A673 (cell line): Measurements from ENCODE around the gene CLEC4D. TPM values are rescaled to one million over a fixed set of nuclear protein-coding genes. Genes with fewer than 3 reads are reported as not detected.

Experiments
- BruUV-seq: library from RNA; stranded (reverse); fragments of 400-500 nt; replicated peaks from 2 replicates; lab custom pipeline; 2021; lab: Mats Ljungman, UMichigan
- CTCF ChIA-PET: fragments of 300-600 bp; sonication (Branson Sonifier 250); formaldehyde crosslinking; loops from one replicate; lab custom pipeline; 2022; ENCODE audit warnings: antibody characterized with exemption; lab: Charles Lee
- POLR2A ChIA-PET: fragments of 300-600 bp; sonication (Branson Sonifier 250); formaldehyde crosslinking; loops from one replicate; lab custom pipeline; 2022; ENCODE audit warnings: antibody characterized with exemption; ENCODE audit not compliant: low non-redundant PET; lab: Charles Lee
- DNase-seq: peaks from one replicate; pipeline ENCODE4 v3.0.0-alpha.2; 2015; ENCODE audit warnings: low spot score
- H3K27ac ChIP-seq: fragments of 200-600 bp; sonication (generic); 2 replicates; pipeline ENCODE4 v1.5.1; 2016; ENCODE audit warnings: mixed run types, low read depth, mild to moderate bottlenecking, mixed read lengths, antibody characterized with exemption, low read length; ENCODE audit not compliant: poor library complexity, severe bottlenecking
- H3K27me3 ChIP-seq: fragments of 200-600 bp; sonication (generic); replicated peaks from 2 replicates; pipeline ENCODE4 v1.6.1; 2017; ENCODE audit warnings: mixed run types, low read depth, mild to moderate bottlenecking, mixed read lengths, antibody characterized with exemption, low read length; ENCODE audit not compliant: insufficient read depth, poor library complexity
- H3K36me3 ChIP-seq: fragments of 200-600 bp; sonication (generic); 2 replicates; pipeline ENCODE4 v1.6.1; 2016; ENCODE audit warnings: mixed run types, mild to moderate bottlenecking, mixed read lengths, antibody characterized with exemption, low read length; ENCODE audit not compliant: insufficient read depth, poor library complexity, severe bottlenecking
- H3K4me1 ChIP-seq: fragments of 200-600 bp; sonication (generic); 2 replicates; pipeline ENCODE4 v1.6.1; 2017; ENCODE audit warnings: mixed run types, mild to moderate bottlenecking, mixed read lengths, antibody characterized with exemption, low read length; ENCODE audit not compliant: insufficient read depth, poor library complexity, severe bottlenecking
- H3K4me3 ChIP-seq: fragments of 200-600 bp; sonication (generic); 2 replicates; pipeline ENCODE4 v1.5.1; 2016; ENCODE audit warnings: low read depth, mixed run types, mild to moderate bottlenecking, mixed read lengths, low read length; ENCODE audit not compliant: poor library complexity, severe bottlenecking
- H3K9me3 ChIP-seq: fragments of 200-600 bp; sonication (generic); 2 replicates; pipeline ENCODE4 v1.6.1; 2016; ENCODE audit warnings: mixed run types, low read depth, mild to moderate bottlenecking, mixed read lengths, antibody characterized with exemption, low read length; ENCODE audit not compliant: poor library complexity, severe bottlenecking
- CTCF ChIP-seq: fragments of 300-800, 200-600 bp; sonication (generic); conservative IDR thresholded peaks from 2 replicates; pipeline ENCODE4 v1.5.1; 2017; ENCODE audit warnings: low read depth, mild to moderate bottlenecking, antibody characterized with exemption, low read length, moderate library complexity, mixed read lengths
- EZH2 ChIP-seq: fragments of 200-600 bp; sonication (generic); IDR thresholded peaks from 2 replicates; pipeline ENCODE4 v1.6.1; 2017; ENCODE audit warnings: borderline replicate concordance, low read depth, mild to moderate bottlenecking, mixed read lengths, antibody characterized with exemption, low read length; ENCODE audit not compliant: poor library complexity, severe bottlenecking
- intact Hi-C: fragments of 100-400 bp; cut with micrococcal nuclease; formaldehyde crosslinking; loops from one replicate; pipeline ENCODE4 v1.10.0; 2022; ENCODE audit not compliant: unreplicated experiment
- total RNA-seq: library from RNA; stranded (reverse); gene quantifications from 2 replicates; pipeline ENCODE4 v1.2.3, GENCODE V29; 2021

CLEC4D gene
- total RNA-seq, 1 experiment from 2014 or later = not detected

- ChIA-PET POLR2A (no interaction called here), CTCF (no interaction called here)
- Histone ChIP-seq H3K9me3 (no peaks in the 10 kb centered on the region), H3K36me3 (no peaks in the 10 kb centered on the region), H3K27ac (no peak overlapping the region), H3K4me3 (no peak overlapping the region), H3K27me3 (peaks cover under 1% of the 10 kb centered on the region), H3K4me1 (no peaks in the 10 kb centered on the region)
- no TSS peak for BruUV-seq
- DNase-seq = no peak
- TF ChIP-seq EZH2 = no peak
- no peak for TF ChIP-seq CTCF
- intact Hi-C loops = no loop called here
These were observed 42.2 kb upstream of the CLEC4D start for GRCh38 chr12:8471090-8471489.

GRCh38 chr12:8475508-8476203 is 37.6 kb upstream of the CLEC4D start:
- no peaks in the 10 kb centered on the region for H3K9me3 ChIP-seq
- H3K4me3 ChIP-seq = no peak overlapping the region
- no TSS peak for BruUV-seq
- no peaks in the 10 kb centered on the region for H3K36me3 ChIP-seq
- no peak overlapping the region for H3K27ac ChIP-seq
- H3K27me3 ChIP-seq = no peaks in the 10 kb centered on the region
- intact Hi-C loops = no loop called here
- H3K4me1 ChIP-seq = no peaks in the 10 kb centered on the region
- DNase-seq = no peak
- no peak for TF ChIP-seq EZH2
- TF ChIP-seq CTCF = no peak
- CTCF ChIA-PET = no interaction called here
- POLR2A ChIA-PET = no interaction called here

- H3K27ac ChIP-seq = no peak overlapping the region
- intact Hi-C loops = no loop called here
- no TSS peak for BruUV-seq
- no peak overlapping the region for H3K4me3 ChIP-seq
- POLR2A ChIA-PET = no interaction called here
- no peaks in the 10 kb centered on the region for H3K9me3 ChIP-seq
- H3K36me3 ChIP-seq = no peaks in the 10 kb centered on the region
- DNase-seq = no peak
- H3K4me1 ChIP-seq = no peaks in the 10 kb centered on the region
- CTCF ChIA-PET = no interaction called here
- TF ChIP-seq CTCF = no peak
- no peak for TF ChIP-seq EZH2
- H3K27me3 ChIP-seq = no peaks in the 10 kb centered on the region
These were observed 30.7 kb upstream of the CLEC4D start for GRCh38 chr12:8482571-8483061.
